ENCODE data around the gene TP73.
"Not testable (repeated sequence)": the region's sequence is repeated elsewhere in the genome, so short reads cannot be mapped to it uniquely, and the experiment has no call there.

The TP73 gene

GRCh38 chr1:3744646-3745045 is 92.3 kb downstream of the TP73 start:
- no peak for DNase-seq (ENCODE audit: low spot score)

DNA sequence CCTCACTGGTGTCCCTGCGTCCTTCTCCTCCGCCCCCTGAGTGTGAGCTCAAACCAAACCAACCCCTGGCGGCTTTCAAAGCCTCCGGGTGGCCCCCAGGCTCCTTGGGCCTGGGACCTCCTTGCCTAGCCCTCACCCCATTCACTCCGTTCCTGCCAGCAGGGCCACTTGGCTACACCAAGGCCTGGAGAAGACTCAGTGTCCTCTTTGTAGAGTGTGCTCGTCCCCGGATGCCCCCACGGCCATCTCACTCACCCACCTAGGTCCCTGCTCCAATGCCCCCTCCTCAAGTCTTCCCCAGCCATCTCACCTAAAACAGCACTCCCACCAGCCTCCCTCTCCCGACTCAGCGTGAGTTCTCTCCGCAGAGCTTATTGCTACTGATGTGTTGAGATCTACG is 92.8 kb downstream of the TP73 start:
- no peak for DNase-seq (ENCODE audit: low spot score)

DNA sequence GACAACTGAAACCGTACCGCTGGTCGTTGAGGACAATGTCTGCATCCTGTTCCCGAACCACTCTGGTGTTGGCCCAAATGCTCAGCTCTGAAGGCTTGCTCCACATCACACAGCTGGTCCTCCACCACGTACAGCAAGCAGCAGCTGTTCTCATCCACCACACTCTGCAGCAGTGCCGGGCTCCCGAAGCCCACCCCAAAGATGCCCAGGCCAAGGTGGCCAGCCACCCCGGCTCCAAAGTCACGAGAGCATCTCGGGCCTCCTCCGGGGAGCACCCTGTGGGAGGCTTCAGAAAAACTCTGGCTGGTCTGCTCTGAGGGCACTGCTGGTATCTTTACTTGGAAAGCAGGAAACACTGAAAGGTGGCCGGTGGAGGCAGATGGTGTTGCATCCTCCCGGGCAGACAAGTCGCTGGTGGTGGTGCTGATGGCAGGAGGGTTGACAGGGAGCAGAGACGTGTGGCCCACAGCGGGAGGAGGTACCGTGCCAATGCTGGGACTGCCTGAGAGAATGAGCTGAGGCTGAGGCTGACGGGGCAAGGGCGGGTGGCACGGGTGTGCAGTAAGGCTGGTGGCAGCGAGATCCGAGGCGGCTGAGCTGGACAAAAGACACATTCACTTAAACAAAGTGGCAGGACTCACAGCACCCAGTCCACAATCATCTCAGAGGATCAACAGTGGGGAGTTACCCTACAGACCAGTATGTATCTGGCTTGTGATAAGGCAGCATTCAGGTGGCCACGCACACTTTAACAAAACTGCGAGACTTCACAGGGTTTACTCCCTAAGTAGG is 93.5 kb downstream of the TP73 start:
- DNase-seq (ENCODE audit: low spot score), result no peak

DNA sequence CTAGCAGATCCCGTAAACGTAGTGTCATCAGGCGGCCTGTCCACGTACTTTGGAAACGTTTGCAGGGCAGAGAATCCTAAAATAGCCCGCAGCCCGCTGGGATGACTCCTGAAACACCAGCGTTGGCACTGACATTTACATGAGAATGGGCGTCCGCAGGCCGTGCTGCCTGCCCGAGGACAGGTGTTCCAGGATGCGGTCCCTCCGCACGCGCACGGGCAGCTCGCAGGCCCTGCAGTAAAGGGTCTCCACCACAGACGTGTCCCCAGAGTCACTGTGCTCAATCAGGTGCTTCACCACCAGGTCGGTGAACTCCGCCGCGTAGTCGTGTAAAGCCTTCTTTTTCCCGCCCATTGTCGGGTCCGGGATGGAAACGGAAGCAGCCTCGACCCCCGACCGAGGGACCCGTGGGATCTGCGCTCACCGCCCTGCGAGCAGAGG is 94.1 kb downstream of the TP73 start:
- no peak for DNase-seq (ENCODE audit: low spot score)

GRCh38 chr1:3746830-3747521 is 94.7 kb downstream of the TP73 start:
- DNase-seq (ENCODE audit: low spot score), result peak; percentile 94

DNA sequence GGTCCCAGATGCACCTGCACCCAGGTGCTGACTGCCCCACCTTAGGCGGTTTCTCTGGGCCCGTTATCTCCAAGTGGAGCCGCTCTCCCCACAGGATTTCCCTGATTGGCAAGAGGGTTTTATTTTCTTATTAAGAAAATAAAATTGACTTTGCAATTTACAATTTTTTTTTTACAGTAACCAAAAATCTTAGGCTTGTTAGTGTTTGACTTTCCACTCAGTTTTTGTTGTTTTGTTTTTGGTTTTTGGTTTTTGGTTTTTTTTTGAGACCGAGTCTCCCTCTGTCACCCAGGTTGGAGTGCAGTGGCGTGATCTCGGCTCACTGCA is 95.2 kb downstream of the TP73 start:
- no peak for DNase-seq (ENCODE audit: low spot score)

- no peak for DNase-seq (ENCODE audit: low spot score)
Measured at GRCh38 chr1:3747903-3748302, 95.6 kb downstream of the TP73 start.

GRCh38 chr1:3748316-3748900 is 96.1 kb downstream of the TP73 start:
- DNase-seq (ENCODE audit: low spot score), result not testable (repeated sequence)

DNA sequence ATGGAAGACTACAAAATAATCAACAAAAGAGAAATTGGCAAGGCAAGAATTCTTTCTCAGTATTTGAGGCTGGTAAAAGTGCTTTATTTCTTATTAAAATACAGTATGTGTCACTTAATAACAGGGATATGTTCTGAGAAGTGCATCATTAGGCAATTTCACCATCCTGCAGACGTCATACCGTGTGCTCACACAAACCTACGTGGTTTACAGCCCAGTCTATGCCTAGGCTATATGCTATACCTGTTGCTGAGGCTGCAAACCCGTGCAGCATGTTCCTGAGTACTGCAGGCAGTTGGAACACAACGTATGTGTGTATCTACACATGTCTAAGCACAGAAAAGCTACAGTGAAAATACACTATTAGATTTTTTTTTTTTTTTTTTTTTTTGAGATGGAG is 97.2 kb downstream of the TP73 start:
- no peak for DNase-seq (ENCODE audit: low spot score)

DNA sequence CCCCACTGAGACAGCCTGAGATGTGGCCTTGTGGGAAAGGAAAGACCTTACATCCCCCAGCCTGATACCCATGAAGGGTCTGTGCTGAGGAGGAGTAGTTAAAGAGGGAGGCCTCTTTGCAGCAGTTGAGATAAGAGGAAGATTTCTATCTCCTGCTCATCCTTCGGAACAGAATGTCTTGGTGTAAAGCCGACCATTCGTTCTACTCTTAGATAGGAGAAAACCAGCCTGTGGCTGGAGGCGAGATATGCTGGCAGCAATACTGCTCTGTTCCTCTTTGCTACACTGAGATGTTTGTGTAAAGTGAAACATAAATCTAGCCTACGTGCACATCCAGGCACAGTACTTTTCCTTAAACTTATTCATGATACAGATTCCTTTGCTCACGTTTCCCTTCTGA is 98.4 kb downstream of the TP73 start:
- DNase-seq (ENCODE audit: low spot score), result no peak

DNA sequence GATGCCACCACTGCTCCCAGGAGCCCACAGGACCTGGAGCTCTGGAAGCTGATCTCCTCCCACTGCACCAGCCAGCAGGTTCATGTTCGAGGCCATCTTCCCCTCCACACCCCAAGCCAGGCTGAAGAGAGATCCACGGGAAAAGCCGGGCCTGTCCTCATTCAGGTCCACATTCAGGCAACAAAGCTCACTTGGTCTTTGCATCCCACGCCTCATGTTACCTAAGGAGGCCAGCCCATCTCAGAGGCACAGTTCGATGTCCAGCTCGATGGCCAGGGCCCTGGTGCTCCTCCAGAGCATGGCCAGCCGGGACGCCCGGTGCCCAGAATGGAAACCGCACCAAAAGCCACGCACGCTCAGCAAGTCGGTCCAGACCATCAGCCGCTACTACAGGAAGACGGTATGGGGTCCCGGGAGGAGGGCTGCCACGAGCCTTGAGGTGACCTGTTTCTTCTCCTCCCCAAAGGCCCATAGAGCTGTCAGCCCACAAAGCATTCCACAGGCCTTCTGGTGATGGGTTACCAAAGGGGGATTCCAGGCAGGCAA is 100.2 kb downstream of the TP73 start, which contains the start of gene CCDC27:
TSS of gene CCDC27 (plus strand) at position 51 of the 546 bp plus-strand sequence. CDS start at position 83, 32 bp downstream.
- DNase-seq (ENCODE audit: low spot score), result no peak

GRCh38 chr1:3753656-3754454 is 101.5 kb downstream of the TP73 start:
- no peak for DNase-seq (ENCODE audit: low spot score)

DNA sequence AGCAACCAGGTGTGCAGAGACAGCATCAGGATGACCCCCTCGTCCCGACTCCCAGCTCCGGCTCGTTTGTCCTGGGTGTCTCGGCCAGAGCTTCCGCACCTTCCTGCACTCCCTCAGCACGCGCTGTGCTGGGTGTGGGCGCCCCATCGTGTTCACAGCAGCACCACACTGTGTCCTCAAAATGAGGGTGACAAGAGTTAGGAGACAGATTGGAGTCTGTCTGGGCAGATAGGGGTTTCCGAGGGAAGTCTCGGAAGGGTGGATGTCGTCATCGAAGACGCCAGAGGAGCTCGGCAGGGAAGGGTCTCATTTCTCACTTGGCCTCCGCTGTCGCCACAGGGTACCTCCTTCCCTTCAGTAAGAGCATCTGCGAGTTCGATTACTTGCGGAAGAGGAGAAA is 104.1 kb downstream of the TP73 start:
- no peak for DNase-seq (ENCODE audit: low spot score)

DNA sequence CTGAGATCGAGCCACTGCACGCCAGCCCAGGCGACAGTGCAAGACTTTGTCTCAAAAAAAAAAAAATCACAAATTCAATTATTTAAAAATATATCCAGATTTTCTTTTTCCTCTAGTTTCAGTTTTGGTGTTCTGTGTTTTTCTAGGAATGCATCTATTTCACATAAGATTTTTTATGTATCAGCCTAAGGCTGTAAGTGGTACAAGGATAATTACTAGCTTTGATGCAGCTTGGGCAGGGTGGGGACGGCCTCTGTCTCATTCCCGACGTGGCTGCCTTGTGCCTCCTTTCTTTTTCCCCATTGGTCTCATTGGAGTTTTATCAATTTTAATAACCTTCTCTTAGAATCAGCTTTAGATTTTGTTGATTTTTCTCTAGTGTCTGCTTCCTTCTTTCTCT is 106.8 kb downstream of the TP73 start:
- DNase-seq (ENCODE audit: low spot score), result no peak

DNA sequence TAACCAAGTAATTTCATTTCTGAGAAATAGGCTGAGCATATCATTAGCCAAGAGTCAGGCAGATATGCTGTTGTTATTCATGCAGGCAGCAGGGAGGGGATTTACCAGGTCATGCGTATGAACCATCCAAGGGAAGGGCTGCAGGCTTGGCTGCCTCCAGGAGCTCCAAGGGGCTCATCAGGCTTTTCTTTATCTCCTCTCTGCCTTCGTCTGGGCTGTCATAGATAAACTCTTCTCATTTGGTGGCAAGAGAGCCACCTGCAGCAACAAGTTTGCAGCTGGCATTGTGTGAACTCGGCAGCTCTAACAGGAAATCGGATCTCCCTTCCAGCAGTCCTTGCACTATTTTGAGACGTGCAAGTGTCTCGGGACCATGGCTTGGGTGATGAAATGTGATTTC is 107.5 kb downstream of the TP73 start:
- DNase-seq (ENCODE audit: low spot score), result no peak

DNA sequence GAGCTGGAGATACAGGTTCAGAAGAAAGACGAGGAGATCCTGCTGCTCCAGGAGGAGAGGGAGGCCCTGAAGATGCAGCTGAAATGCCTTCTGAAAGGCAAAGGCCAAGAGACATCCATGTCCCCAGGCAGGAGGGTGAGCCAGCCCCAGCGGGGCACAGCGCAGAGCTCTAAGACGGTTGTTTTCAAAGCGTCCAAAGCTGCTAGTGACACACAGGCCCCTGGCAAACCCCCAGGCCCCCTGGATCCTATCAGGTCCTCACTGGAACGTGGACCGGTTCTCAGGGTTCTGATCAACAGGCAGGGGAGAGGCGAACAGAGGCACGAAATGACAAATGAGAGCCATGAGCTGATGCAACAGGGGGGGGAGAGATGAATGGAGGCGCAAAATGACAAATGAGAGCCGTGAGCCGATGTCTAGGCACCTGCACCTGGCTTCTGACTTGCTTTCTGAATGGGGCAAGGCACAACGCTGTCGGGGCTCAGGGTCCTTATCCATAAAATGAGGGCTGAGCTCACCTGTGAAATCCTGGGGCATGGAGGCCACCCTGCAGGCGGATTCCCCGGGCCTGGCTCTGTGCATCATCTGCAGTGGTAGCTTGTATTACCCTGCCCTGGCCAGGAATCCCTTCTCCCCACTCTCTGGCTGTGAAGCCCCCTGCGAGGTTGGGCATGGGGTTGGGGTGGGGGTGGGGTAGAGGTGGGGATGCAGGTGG is 109.1 kb downstream of the TP73 start:
- no peak for DNase-seq (ENCODE audit: low spot score)

DNA sequence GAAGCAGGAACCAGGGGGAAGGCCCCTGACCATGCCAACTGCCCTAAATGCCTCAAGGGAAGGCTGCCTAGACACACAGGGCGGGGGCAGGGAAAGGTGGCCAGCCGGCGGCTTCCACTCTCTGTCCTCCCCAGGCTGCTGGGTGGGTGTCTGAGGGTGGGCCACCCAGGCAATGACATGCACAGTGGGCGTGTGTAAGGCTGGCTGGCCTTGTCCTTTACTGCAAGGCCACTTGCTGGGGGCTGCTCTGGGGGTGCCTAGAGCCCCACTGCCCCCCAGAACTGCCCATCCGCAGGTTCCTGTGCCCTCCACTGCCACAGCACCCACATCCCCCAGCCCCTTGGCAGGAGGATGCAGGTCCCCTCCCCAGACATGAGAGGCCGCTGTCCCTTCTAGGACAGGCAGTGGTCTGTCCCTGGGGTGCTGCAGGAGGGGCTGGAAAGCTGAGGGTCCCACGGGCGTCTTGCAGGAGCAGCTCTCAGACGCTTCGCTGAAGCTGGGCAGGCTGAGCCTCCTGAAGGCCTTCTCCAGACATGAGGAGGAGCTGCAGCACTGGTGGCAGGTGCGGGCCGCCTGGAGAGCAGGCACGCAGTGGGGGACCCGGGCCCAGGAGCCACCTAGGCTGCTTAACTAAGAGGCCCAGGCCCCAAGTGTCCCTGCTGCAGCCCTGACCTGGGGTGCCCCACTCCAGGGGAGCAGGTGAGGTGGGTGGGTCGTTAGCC is 110.0 kb downstream of the TP73 start:
- DNase-seq (ENCODE audit: low spot score), result no peak

- no peak for DNase-seq (ENCODE audit: low spot score)
Measured at GRCh38 chr1:3762873-3763228, 110.5 kb downstream of the TP73 start.

GRCh38 chr1:3763351-3764125 is 111.2 kb downstream of the TP73 start:
- DNase-seq (ENCODE audit: low spot score), result no peak

DNA sequence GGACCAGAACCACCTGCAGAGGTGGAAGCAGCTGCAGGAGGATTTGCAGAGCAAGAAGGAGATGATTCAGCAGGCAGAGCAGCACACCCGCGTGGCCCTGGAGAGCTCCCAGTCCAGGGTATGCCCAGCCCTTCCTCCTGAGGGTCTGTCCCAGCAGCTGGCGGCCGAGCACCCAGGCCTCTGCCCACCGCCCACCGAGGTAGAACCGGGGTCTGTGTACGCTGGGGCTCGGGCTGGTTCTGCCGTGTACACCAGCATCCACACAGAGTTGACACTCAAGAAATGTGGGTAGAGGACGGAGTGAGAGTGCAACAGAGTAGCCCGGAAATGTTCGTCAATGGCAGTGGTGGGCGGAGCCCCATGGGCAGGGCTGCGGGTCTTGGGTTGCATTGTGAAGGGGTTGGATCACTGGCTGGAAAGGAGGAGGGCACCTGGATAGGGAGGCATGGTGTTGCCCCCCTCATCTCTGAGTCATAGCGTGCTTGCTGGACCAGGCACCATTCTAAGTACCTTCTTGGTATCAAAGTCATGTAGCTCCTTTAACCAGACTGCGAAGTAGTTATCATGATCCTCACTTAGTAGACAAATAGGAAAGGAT is 115.1 kb downstream of the TP73 start:
- no peak for DNase-seq (ENCODE audit: low spot score)
